HG03139 (cell line): ENCODE results near the gene ATMIN.
A peak's percentile ranks its signal among the peaks of the same experiment; 100 is the strongest.

Source experiments
- ATAC-seq: cut with Tn5 transposase; IDR thresholded peaks from one replicate; pipeline ENCODE4 v1.9.1; 2021; ENCODE audit not compliant: unreplicated experiment

The ATMIN gene, protein sequence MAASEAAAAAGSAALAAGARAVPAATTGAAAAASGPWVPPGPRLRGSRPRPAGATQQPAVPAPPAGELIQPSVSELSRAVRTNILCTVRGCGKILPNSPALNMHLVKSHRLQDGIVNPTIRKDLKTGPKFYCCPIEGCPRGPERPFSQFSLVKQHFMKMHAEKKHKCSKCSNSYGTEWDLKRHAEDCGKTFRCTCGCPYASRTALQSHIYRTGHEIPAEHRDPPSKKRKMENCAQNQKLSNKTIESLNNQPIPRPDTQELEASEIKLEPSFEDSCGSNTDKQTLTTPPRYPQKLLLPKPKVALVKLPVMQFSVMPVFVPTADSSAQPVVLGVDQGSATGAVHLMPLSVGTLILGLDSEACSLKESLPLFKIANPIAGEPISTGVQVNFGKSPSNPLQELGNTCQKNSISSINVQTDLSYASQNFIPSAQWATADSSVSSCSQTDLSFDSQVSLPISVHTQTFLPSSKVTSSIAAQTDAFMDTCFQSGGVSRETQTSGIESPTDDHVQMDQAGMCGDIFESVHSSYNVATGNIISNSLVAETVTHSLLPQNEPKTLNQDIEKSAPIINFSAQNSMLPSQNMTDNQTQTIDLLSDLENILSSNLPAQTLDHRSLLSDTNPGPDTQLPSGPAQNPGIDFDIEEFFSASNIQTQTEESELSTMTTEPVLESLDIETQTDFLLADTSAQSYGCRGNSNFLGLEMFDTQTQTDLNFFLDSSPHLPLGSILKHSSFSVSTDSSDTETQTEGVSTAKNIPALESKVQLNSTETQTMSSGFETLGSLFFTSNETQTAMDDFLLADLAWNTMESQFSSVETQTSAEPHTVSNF

GRCh38 chr16:81035398-81035974, at the start of gene ATMIN:
ATMIN (plus strand) TSS chr16:81035842; CDS start chr16:81035871, 29 bp downstream.
- peak; percentile 85 for ATAC-seq

DNA sequence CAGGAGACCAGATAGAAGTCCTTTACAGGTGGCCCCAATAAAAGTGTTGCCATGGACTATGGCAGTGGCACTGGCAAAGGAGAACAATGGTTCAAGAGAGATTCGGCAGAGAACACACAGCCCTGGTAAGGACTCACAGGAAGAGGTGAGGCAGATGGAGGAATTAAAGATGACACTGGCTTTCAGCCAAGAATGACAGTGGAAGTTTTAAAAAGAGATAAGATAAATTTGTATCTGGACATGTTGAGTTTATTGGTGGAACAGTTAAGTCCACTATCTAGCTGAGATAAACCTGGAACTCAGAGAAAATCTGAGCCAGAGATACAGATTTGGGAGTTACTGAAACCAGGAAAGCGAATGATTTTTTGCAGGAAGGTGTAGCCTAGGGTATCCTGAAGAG, 49.1 kb upstream of the ATMIN start:
- no peak for ATAC-seq

DNA sequence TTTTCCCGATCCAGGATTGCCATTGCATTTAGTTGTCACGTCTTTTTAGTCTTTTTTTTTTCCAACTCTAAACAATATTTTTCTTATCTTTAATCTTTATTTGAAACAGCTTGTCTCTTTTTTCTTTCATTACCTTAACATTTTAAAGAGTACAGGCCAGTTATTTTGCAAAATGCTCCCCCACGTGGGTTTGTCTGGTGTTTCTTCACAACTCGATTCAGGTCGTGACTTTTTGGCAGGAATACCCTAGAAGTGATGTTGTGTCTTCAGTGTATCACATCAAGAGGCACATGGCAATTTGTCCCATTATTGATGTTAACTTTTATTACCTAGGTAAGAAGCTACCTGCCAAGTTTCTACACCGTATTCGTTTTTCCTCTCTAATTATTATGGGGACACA, 46.9 kb upstream of the ATMIN start:
- no peak for ATAC-seq

- no peak for ATAC-seq
Observed at GRCh38 chr16:80989801-80990200, 45.8 kb upstream of the ATMIN start.

GRCh38 chr16:80990577-80990976, 45.1 kb upstream of the ATMIN start:
- no peak for ATAC-seq

- no peak for ATAC-seq
Observed at GRCh38 chr16:80990978-80991377, 44.7 kb upstream of the ATMIN start.

DNA sequence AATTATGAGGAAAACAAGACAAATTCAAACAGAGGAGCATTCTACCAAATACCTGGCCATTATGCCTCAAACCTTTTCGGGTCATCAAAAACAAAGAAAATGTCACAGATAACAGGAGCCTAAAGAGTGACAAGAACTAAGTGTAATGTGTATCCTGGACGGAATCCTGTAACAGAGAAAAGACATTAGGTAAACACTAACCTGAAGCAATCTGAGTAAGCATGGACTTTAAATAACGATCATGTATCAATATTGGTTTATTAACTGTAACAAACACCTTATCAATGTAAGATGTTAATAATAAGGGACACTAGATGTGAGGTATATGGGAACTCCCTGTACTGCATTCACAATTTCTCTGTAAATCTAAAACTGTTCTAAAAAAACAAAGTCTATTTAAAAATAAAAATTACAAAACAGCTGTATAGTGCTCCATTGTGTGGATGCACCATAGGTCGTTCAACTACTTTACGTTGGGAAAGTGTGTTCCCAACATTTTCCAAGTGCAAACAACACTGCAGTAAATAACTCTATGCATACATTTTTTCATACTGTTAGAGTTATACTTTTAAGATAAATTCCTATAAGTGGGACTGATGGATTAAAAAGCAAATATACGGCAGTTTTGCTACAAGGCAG, 43.7 kb upstream of the ATMIN start:
- no peak for ATAC-seq

- ATAC-seq: no peak
Observed at GRCh38 chr16:80992676-80993293, 42.9 kb upstream of the ATMIN start.

GRCh38 chr16:80993307-80993706, 42.3 kb upstream of the ATMIN start:
- ATAC-seq: no peak

- ATAC-seq: no peak
Observed at GRCh38 chr16:80993834-80994233, 41.8 kb upstream of the ATMIN start.

DNA sequence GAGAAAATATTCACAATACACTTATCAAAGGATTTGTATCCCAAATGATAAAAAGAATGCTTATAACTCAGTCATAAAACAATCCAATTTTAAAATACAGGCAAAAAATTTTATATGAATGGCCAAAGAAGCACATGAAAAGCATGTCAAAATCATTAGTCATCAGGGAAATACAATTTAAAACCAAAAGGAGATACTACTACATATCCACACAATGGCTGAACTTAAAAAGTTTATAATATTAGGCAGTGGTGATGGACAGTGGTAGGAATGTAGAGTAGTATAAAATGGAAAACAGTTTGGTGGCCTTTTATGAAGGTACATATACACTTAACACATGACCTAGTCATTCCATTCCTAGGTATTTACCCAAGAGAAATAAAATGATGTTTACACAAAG, 41.2 kb upstream of the ATMIN start:
- ATAC-seq: no peak

GRCh38 chr16:80996688-80997138, 38.9 kb upstream of the ATMIN start:
- ATAC-seq: no peak

- peak; percentile 68 for ATAC-seq
Observed at GRCh38 chr16:80997139-80997798, 38.4 kb upstream of the ATMIN start.

- ATAC-seq: no peak
Observed at GRCh38 chr16:80997964-80998620, 37.5 kb upstream of the ATMIN start.

DNA sequence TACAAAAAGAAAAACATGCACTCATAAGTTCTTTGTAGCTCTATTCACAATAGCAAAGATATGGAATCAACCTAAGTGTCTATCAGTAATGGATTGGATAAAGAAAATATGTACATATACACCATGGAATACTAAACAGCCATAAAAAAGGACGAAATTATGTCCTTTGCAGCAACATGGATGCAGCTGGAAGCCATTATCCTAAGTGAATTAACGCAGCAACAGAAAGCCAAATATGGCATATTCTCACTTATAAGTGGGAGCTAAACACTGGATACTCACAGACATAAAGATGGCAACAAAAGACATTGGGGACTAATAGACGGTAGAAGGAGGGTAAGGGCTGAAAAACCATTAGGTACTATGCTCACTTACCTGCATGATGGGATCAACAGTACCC, 34.8 kb upstream of the ATMIN start:
- no peak for ATAC-seq

GRCh38 chr16:81001330-81001729, 34.3 kb upstream of the ATMIN start:
- no peak for ATAC-seq

GRCh38 chr16:81003064-81003463, 32.6 kb upstream of the ATMIN start:
- no peak for ATAC-seq

GRCh38 chr16:81003610-81004460, 31.8 kb upstream of the ATMIN start:
- no peak for ATAC-seq
